ENCODE measurements around the gene ZG16B. TPM values are rescaled to one million over a fixed set of nuclear protein-coding genes. Genes with fewer than 3 reads are reported as not detected.

ZG16B gene
- total RNA-seq, 1 donor from 2014 or later = 11.3 TPM

DNA sequence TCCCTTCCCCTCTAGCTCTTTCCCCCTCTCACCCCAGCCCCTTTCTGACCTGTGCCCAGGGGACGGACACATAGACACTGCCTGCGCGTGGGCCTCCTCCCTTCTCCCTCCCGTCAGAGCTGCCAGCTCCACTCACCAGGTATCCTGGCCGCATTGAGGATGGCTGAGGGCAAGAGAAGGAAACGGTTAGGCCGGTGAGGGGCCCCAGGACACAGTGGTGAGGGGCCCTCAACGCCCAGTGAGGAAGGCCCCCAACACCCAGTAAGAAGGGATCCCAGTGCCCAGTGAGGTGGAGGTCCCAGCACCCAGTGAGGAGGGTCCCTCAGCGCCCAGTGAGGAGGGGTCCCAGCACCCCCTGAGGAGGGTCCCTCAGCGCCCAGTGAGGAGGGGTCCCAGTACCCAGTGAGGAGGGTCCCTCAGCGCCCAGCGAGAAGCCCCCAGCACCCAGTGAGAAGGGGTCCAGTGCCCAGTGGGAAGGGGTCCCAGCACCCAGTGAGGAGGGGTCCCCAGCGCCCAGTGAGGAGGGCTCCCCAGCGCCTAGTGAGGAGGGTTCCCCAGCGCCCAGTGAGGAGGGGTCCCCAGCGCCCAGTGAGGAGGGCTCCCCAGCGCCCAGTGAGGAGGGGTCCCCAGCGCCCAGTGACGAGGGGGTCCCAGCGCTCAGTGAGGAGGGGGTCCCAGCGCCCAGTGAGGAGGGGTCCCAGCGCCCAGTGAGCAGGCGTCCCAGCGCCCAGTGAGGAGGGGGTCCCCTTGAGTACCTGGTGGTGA is 26.8 kb downstream of the ZG16B start:
- Histone ChIP-seq H3K4me1 (no peaks in the 10 kb centered on the region), H3K27me3 (no peaks in the 10 kb centered on the region), H3K4me3 (peak overlapping the region in 1 of 2 donors; percentile 39), H3K27ac (peak overlapping the region; percentile 63), H3K9me3 (no peaks in the 10 kb centered on the region), H3K36me3 (no peaks in the 10 kb centered on the region)
- TF ChIP-seq POLR2AphosphoS5 (IDR thresholded peaks at IDR 0.05; ENCODE audit: insufficient read depth in 1 of 2, low read depth in 1 of 2) (no peak), CTCF (IDR thresholded peaks at IDR 0.05) (no peak), POLR2A (IDR thresholded peaks at IDR 0.05) (no peak)
- intact Hi-C loops (cut with DNase I) = no loop called here
- no peak for DNase-seq (ENCODE audit: extremely low spot score in 2 of 2)

DNA sequence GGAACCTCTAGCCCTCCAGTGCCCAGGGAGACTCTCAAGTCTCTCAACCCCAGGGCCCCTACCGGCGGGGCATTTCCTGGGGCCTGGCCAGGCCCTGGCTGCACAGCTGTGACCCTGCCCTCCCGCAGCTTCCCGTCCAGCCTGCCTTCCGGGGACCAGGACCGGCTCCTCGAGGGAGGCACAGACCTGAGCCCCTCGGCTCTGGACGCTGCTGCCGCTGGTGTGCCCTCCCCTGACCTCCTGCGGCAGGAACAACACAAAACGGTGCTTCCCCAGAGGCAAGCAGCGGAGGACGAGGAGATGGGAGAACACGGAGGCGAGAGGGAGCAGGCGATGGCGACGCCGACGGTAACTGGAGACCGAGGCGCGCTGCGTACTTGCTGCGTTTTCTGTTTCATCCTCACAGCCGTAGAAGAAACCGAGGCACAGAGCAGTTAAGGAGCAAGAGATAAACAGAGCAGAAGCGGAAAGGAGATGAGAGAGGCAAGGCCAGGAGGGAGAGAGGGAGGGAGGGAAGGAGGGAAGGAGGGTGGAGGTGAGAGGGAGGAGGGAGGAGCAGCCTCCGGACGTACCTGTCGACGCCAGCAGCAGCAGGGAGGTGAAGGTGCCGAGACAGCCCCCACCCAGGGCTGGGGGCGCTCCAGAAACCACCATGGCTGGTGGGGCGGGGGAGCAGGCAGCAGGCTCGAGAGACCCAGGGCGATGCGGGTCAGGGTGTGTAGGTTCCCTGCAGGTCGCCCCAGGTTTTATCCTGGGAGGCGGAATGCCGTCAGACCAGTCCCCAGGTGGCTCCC is 27.5 kb downstream of the ZG16B start, which contains the start of gene PRSS22:
Gene PRSS22, minus strand, starts transcription at position 720 of the 794 bp plus-strand sequence. Its CDS starts 66 bp downstream, at position 654.
- no peaks in the 10 kb centered on the region for H3K36me3 ChIP-seq
- H3K4me3 ChIP-seq = peak within 1 kb of the TSS; percentile 32 to 39
- no peaks in the 10 kb centered on the region for H3K4me1 ChIP-seq
- H3K27me3 ChIP-seq = no peaks in the 10 kb centered on the region
- no peak for DNase-seq (ENCODE audit: extremely low spot score in 2 of 2)
- peak within 1 kb of the TSS; percentile 63 for H3K27ac ChIP-seq
- H3K9me3 ChIP-seq = no peaks in the 10 kb centered on the region
- TF ChIP-seq POLR2A (IDR thresholded peaks at IDR 0.05) = no peak
- TF ChIP-seq CTCF (IDR thresholded peaks at IDR 0.05) = no peak
- no peak for TF ChIP-seq POLR2AphosphoS5 (IDR thresholded peaks at IDR 0.05; ENCODE audit: insufficient read depth in 1 of 2, low read depth in 1 of 2)
- intact Hi-C loops (cut with DNase I) = no loop called here

GRCh38 chr16:2858245-2859025 is 28.3 kb downstream of the ZG16B start:
- intact Hi-C loops (cut with DNase I) = no loop called here
- TF ChIP-seq POLR2AphosphoS5 (IDR thresholded peaks at IDR 0.05; ENCODE audit: insufficient read depth in 1 of 2, low read depth in 1 of 2) (peak in 1 of 2 donors; percentile 18), CTCF (IDR thresholded peaks at IDR 0.05) (no peak)
- Histone ChIP-seq H3K9me3 (no peaks in the 10 kb centered on the region), H3K27me3 (no peaks in the 10 kb centered on the region), H3K4me3 (peak overlapping the region; percentile 32 to 39), H3K36me3 (no peaks in the 10 kb centered on the region), H3K27ac (peak overlapping the region; percentile 63), H3K4me1 (no peaks in the 10 kb centered on the region)
- no peak for DNase-seq (ENCODE audit: extremely low spot score in 2 of 2)

DNA sequence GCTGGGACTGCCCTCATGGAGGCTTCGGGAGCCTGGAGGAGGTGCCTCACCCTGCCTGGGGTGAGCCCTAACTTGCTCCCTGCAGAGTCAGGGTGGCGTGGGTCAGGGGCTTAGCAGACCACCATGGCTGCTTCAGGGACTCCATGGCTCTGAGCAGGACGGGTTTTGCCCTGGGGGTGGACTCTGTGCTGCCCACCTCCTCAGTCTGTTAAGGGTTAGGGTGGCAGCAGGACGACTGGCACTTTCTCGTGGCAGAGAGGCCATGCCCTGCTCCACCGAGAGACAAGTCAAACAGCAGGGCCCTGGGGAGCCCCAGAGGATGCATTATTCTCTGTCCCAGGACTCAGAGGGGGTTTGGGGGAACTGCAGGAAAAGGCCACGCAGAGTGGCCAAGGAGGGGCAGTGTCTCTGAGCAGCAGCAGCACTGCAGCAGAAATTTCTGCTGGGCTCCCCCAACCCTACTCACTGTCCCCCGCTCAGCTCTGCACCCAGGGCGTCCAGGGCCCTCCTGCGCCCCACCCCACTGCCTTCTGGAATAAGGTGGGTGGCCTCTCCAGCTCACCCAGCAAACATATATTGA is 29.7 kb downstream of the ZG16B start:
- Histone ChIP-seq H3K4me1 (no peaks in the 10 kb centered on the region), H3K4me3 (no peak overlapping the region), H3K36me3 (no peaks in the 10 kb centered on the region), H3K9me3 (no peaks in the 10 kb centered on the region), H3K27ac (no peak overlapping the region), H3K27me3 (no peaks in the 10 kb centered on the region)
- DNase-seq (ENCODE audit: extremely low spot score in 2 of 2) = no peak
- TF ChIP-seq CTCF (IDR thresholded peaks at IDR 0.05) = no peak
- no peak for TF ChIP-seq POLR2AphosphoS5 (IDR thresholded peaks at IDR 0.05; ENCODE audit: insufficient read depth in 1 of 2, low read depth in 1 of 2)
- no peak for TF ChIP-seq POLR2A (IDR thresholded peaks at IDR 0.05)
- intact Hi-C loops (cut with DNase I) = no loop called here

All from vagina (tissue), 2 donors.